GM19351 (cell line): ENCODE measurements around the gene PTP4A1.
A peak's percentile ranks its signal among the peaks of the same experiment; 100 is the strongest.
"Not testable (repeated sequence)": the region's sequence is repeated elsewhere in the genome, so short reads cannot be mapped to it uniquely, and the experiment has no call there.

Experiments used
- ATAC-seq: cut with Tn5 transposase; IDR thresholded peaks from one replicate; pipeline ENCODE4 v1.9.1; 2021; ENCODE audit warnings: mild to moderate bottlenecking, moderate library complexity; ENCODE audit not compliant: unreplicated experiment

PTP4A1 gene

DNA sequence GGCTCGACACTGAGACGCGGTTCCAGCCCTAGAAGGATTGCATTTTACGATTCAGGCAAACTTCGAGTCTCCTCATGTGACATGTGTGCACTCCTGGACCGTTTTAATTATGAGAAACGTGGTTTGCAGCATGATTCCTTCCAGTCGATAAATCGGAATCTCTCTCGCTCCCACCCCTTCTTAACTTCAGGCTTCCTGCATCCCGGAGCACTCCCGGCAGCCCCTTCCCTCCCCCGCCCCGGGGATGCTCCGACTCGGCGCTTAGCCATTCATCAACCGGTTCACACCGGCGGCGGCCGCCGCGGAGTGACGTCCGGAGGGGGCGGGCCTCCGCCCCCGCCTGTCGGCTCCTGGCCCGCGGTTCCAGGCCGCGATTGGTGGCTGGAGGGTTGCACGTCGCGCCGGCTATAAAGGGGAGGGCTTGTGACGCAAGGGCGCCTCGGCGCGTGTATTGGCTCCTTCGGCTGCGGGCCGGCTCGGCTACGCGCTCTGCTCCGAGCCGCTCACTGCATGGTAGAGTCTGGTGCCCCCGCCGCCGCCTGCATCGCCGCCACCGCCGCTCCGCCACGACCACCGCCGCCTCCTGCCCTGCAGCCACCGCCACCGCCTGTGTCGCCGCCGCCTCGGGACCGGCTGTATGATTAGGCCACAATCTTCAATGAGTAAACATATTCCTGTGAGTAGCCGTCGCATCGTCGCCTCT lies at the start of gene PTP4A1, which contains the start of gene LOC128125822:
TSS of gene PTP4A1 (plus strand) at position 437 of the 703 bp plus-strand sequence. CDS start 4,401 bp downstream, outside the sequence.
TSS of gene LOC128125822 (plus strand) at position 437 of the 703 bp plus-strand sequence.
- peak; percentile 84 for ATAC-seq

DNA sequence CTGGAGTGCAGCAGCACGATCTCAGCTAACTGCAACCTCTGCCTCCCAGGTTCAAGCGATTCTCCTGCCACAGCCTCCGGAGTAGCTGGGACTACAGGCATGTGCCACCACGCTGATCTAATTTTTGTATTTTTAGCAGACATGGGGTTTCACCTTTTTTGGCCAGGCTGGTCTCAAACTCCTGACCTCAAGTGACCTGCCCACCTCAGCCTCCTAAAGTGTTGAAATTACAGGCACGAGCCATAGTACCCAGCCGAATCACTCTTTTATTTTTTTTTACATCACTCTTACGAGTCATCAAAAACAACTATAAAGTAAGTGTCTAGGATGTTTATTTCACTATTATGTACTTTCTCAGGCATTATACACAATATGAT lies 49.4 kb upstream of the PTP4A1 start:
- ATAC-seq: not testable (repeated sequence)

DNA sequence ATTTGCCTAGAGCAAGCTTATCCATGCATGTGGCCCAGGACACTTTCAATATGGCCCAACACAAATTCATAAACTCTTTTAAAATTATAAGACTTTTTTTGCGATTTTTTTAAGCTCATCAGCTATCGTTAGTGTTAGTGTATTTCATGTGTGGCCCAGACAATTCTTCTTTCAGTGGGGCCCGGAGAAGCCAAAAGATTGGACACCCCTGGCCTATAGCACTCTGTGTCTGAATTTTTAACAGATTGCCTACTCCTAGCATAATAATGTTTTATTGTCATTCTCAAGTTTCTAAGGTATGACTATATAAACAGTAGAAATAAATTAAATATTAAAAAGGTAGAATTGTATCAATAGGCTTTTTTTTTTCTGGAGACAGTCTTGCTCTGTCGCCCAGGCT lies 48.6 kb upstream of the PTP4A1 start:
- ATAC-seq: no peak

DNA sequence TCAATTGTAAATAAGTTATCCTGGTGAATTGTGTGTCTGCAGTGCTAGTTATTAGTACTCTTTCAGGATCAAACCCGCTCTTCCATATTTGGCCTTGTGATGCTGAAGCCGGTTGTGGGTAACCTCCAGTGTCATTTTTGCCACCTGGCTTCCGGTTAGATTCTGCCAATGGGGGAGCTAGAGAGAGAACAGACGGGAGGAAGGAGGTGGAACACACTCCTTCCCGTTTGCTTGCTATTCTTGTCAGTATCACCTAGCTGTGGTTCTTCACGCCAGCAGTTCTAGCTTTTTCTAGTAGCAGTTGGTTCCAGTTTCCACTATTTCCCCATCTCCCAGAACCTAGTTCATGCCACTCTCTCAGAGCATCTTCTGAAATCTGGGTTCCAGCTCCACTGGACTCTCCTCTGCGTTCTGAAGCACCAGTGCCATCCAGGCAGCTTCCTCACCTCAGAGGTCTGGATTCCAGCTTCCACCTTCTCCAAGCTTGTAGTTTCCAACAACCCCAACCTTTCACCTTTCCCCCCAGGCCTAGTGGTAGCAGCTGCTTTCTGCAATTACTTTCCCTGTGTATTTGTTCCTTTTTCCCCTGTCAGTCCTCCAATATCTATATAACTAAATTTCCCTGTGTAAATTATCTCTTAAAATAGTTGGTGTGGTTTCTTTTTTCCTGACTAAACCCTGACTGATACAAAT lies 46.9 kb upstream of the PTP4A1 start:
- ATAC-seq: peak; percentile 42

DNA sequence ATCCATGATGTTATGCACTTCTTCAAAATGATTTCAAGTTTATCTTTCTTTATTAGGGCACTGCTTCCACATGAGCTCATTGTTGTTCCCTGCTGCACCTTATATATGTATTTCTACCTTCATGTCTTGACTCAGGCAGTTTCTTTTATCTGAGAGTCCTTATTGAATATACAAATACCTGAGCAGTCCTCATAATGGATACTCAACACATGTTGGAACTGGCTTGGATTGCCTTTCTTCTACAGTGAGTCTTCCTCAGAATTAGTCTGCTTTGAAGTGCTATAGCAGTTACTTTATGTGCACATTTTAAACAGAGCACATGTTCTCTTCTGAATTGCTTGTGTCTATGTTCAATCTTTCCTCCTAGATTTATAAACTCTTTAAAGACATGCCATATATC lies 45.3 kb upstream of the PTP4A1 start:
- no peak for ATAC-seq

DNA sequence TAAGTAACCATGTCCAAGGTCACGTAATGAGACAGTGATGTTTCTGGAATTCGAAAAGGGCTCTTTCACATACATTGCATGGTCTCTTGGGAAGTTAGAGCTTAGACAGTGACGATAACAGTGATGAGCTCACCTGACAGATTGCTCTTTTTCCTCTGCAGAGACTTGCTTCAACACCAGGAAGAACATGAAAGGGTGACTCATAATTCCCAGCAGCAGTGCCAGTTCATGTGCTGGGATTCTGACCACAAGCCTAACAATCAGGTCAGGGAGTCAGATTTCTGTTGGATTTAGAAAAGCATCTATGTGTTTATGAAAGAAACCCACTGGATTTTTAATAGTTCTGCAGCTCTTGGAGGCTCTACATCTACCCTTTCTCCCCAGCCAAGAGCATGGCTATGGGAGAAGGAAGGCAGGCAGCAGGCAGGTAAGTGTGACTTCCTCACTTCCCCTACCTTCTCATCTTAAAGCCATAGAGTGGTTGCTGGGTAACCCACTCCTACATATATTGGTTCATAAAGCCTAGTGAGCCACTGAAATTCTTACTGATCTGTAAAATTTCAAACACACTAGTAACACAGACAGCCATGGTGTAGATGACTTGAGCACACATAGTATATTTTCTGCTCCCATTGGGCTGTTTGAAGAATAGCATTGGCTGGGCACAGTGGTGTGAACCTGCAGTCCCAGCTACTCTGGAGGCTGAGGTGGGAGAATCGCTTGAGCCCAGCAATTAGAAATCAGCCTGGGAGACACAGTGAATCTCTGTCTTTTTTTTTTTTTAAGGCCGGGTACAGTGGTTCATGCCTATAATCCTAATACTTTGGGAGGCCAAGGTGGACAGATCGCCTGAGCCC lies 44.4 kb upstream of the PTP4A1 start:
- ATAC-seq: no peak

DNA sequence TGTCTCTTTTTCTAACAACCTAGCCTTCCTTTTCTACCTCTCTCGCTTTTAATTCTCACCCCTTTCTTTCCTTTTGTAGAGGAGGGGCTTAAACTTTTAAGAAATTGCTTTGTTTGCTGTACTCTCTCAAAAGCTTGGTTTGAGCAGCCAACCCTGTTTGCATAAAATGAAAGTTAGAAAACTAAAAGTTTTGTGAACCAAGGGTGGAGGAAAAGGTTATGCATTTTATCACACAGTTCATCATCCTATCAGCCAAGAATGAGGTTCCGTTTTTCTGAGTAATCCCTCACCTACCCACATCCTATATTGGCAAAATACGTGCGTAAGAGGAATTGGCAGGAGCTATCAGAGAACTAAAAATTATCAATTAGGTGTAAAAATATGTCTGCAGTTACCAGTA lies 42.8 kb upstream of the PTP4A1 start:
- ATAC-seq: peak; percentile 50

DNA sequence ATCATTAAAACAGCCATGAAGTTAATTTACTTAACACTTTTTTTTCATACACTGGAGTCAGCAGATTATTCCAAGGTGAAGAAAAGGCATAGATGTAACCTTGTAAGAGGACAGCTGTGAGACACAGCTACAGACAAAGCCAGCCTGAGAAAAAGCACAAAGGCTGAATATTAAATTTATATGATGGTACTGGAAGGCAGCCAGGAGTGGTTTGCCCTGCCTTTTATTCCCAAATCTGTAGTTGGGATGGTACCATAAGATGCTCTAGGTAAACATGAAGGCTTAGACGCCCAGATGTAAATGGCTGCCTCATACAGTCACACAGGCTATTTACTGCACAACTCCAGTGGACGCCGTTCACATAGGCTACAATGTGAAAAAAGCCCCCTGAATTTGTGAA lies 42.1 kb upstream of the PTP4A1 start:
- ATAC-seq: no peak

DNA sequence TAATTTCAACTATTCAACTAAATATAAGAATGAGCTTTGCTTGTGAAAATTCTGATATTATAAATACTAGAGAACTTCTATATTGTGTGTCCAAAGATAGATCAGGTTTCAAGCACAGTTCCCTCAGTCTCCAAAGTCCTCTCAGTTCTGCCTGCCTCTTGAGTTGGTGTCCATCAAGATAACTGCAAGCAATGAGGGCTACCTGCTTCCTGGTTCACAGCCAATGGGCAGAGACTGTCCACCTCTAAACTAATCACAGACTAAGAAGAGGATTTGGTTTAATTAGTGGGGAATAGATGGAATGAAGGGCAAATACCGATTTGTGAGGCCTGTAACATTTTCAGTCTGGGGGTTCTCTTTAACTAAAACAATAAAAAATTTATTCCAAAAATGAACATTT lies 41.3 kb upstream of the PTP4A1 start:
- no peak for ATAC-seq

DNA sequence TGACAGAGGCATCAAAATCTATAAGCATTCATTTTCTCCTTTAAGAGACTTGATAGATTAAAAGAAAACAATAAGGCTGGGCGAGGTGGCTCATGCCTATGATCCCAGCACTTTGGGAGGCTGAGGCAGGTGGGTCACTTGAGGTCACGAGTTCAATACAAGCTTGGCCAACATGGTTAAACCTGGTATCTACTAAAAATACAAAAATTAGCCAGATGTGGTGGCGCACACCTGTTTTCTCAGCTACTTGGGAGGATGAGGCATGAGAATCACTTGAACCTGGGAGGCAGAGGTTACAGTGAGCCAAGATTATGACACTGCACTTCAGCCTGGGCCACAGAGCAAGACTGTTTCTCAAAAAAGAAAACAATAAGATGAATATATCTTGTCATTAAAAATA lies 39.3 kb upstream of the PTP4A1 start:
- no peak for ATAC-seq

DNA sequence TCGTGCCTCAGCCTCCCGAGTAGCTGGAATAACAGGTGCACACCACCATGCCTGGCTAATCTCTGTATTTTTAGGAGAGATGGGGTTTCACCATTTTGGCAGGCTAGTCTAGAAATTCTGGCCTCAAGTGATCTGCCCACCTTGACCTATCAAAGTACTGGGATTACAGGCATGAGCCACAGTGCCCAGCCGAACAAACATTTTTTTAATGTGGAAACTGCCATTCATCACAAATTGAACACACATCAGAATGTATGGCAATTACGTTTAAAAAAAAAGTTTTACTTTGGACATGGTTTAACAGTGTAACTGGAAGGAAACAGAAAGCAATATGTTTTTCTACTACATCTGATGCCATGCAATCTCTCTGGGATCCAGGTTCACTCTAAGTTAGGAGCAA lies 38.3 kb upstream of the PTP4A1 start:
- no peak for ATAC-seq

DNA sequence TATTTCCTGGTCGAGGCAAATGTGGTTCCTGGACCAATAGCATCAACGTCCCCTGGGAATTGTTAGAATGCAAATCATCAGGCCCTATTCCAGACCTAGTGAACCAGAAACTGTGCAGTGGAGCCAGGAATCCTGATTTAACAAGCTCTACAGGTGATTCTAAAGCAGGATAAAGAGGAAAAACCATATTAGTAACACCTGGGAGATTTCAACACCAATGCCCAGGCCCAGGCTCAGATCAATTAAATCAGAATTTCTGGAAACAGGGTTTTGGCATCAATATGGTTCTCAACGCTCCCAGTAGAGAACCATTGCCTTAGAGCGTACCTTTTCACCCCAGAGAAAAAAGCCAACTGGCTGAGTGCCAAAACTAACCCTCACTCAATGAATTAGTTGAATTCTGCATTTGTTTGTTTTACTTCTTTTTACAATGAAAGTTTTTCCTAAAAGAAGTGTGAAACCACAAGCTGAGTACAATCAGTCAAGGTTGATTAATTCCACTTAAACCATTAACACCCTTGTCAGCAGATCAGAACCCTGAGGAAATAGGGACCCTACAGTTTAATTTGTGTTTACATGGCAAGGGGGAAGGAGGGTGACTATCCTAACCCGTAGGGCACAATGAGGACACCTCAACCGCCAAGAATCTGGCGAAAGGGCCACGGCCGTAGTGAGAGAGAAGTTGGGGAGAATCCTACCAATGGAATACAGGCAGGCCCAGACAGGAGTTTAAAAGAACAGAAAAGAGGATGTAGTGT lies 34.9 kb upstream of the PTP4A1 start:
- ATAC-seq: peak; percentile 78

DNA sequence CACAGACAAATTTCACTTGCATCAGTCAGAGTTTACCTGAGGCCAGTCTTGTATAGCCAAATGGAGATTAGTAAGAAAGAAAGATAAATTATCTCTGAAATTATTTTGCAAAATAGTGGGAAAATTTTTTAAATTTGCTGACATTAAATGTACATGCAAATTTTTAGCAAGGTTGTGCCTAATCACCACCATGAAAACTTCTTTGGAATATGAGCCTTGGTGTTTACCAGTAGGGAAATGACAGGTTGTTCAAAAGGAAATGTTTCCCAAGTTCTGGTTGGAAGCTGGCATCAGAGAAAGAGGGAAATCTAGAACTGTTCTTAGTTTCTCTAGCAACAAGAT lies 34.4 kb upstream of the PTP4A1 start:
- no peak for ATAC-seq

DNA sequence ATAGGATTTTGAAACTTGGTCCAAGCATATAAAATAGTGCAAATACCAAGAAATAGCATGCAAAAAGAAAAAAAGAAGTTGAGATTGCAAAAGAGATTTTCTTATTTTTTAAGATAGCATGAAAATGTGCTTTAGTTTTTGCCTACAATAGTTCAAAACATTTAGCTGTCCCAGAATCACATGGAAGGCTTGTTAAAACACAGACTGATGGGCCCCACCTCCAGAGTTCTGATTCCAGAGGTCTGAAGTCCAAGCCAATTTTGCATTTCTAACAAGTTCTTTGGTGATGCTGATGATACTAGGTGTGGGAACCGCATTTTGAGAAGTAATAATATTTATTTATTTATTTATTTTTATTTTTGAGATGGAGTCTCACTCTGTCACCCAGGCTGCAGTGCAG lies 33.7 kb upstream of the PTP4A1 start:
- ATAC-seq: no peak

DNA sequence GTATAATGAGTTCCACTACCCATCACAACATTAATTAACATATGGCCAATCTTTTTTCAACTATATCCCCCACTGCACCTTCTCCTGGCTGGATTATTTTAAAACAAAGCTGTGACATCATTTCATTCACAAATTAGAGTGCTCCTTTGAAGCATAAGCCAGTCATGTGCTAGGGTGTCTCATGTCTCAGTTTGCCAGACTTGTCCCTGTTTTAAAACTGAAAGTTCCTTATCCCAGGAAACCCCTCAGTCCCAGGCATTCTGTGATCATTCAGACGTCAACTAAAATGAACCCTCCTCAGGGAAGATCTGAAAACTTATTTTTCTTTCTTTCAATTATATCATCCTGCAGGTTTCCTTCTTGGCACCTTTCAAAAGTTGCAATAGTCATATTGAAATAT lies 29.3 kb upstream of the PTP4A1 start:
- ATAC-seq: no peak

DNA sequence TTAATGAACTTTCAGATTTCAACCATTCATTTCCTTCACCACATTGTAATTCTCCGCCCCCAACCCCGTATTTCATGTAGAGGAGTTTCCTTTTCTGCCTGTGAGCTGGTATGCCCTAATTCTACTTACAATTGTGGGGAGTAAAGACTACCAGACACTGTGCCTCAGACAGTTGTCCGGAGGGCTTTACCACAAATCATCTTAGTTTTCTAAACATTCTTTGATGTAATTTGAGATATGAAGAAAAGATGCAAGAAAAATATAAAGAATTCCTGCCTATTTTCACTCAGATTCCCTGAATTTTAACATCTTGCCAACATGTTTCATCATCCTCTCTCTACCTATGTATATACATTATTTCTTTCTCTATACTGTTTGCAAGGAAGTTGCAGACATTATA lies 28.3 kb upstream of the PTP4A1 start:
- no peak for ATAC-seq

DNA sequence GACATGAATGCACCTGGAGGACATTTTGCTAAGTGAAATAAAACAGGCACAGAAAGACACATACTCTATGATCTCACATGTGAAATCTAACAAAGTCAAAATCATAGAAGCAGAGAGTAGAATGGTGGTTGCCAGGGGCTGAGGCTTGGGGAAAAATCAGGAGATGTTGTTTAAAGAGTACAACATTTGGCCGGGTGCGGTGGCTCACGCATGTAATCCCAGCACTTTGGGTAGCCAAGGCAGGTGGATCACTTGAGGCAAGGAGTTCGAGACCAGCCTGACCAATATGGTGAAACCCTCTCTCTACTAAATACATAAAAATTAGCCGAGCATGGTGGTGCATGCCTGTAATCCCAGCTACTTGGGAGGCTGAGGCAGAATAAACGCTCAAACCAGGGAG lies 26.0 kb upstream of the PTP4A1 start:
- no peak for ATAC-seq

DNA sequence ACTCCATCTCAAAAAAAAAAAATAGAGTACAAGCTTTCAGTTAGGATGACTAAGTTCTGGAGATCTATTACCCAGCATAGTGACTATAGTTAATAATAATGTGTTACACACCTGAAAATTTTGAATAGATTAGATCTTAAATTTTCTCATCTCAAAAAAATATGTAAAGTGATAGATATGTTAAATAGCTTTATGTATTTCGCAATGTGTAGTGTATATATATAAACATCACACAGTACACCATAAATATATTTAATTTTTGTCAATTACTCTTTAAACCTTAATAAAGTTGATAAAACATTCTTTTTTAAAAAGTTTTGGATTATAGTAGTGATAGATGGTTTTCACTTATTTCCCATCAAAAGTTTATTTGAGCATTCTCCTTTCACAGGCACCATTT lies 25.6 kb upstream of the PTP4A1 start:
- no peak for ATAC-seq

DNA sequence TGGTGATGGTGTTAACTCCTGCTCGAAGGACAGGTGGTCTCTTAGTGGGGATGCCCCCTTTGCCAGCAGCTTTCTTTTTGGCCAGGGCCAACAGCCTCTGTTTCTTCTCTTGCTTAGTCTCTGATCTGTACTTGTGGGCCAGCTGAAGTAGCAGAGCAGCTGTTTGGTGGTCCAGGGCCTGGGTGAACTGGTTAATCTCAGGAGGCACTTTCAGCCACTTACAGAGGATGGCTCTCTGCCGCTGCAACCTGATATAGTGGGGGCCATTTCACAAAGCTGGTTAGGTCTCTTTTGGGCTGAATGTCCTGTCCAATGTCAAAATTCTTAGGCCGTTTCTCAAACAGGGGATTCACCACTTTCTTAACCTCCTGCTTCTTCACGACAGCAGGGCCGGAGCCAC lies 23.2 kb upstream of the PTP4A1 start:
- no peak for ATAC-seq

DNA sequence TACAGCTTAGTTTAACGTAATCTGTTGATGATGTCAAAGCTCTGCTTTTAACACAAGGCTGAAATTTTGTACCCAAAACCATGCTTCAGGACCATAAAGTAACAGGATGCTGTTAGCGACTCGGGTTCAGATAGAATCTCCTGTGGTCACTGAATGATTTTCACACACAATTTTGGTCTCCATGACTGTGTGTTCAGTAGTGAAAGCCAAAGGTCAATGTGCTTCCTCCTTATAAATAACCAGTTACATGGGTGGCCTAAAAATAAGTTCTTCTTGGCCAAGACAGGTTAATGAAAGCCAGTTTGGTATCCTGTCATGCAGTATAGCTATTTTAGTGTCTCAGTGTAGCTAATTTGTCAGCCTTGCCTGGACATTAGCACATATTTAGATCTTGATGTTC lies 19.1 kb upstream of the PTP4A1 start:
- peak; percentile 97 for ATAC-seq

DNA sequence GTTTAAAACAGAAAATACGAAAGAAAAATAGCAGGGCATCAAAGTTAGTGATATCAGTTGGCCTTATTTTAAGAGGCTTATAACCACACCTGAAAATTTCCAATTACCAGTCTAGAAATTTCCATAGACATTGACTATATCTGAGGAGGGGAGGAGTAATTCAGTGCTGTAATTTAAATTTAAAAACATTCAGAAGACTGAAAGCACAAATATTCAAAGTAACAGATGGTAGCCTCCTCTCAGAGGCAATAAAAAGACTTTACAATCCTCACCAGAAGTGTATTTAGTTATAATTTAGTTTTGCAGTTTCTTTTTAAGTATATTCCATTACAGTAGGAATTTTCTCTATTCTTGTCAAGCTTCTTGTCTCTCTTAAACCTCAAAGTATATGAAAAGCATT lies 18.4 kb upstream of the PTP4A1 start:
- no peak for ATAC-seq
